Left colon (tissue), 2 donors: ENCODE results near the gene CLEC20A. TPM values are rescaled to one million over a fixed set of nuclear protein-coding genes. Genes with fewer than 3 reads are reported as not detected.

Source experiments
- ATAC-seq: fragments of 200-7000 bp; cut with Tn5 transposase; one replicate; pipeline ENCODE4 v1.9.1; 2020; ENCODE audit warnings: mild to moderate bottlenecking, moderate library complexity
- DNase-seq, 2 donors: peaks; one replicate each; pipeline ENCODE4 v3.0.0-alpha.2; 2020
- intact Hi-C, 2 donors: fragments of 100-400 bp; cut with DNase I in 1 of 2; cut with micrococcal nuclease in 1 of 2; formaldehyde crosslinking; loops; one replicate each; pipeline versions ENCODE4 v1.11.2 to v1.14.0; 2022; cut with DNase I, micrococcal nuclease
- total RNA-seq, 2 donors: library from RNA; stranded (reverse); fragmentation: NEBNext Ultra II Directional; extraction: Animal tissue kit (Norgen Biotek cat#: 25700); gene quantifications; one replicate each; pipeline ENCODE4 v1.2.1, GENCODE V29; 2021
- donor health status: DM: no; HTN: no; CAD: no.
- donor health status: DM: yes; HTN: yes; CAD: no.

CLEC20A gene
- total RNA-seq, 2 donors from 2014 or later: not detected

- ATAC-seq (no peak), DNase-seq (no peak)
- intact Hi-C loops: no loop called here
These were observed 45.2 kb downstream of the CLEC20A start for GRCh38 chr1:178451529-178451928.

- DNase-seq (no peak), ATAC-seq (no peak)
- intact Hi-C loops: no loop called here
These were observed 45.9 kb downstream of the CLEC20A start for GRCh38 chr1:178450871-178451270.

GRCh38 chr1:178442925-178443324 lies 53.8 kb downstream of the CLEC20A start:
- intact Hi-C loops: no loop called here
- ATAC-seq: no peak
- DNase-seq: no peak

- intact Hi-C loops: no loop called here
- no peak for DNase-seq
- ATAC-seq: no peak
These were observed 58.3 kb downstream of the CLEC20A start for GRCh38 chr1:178438432-178438831.

- intact Hi-C loops: no loop called here
- DNase-seq: no peak
- ATAC-seq: no peak
These were observed 59.9 kb downstream of the CLEC20A start for GRCh38 chr1:178436899-178437298.

- DNase-seq: no peak
- ATAC-seq: no peak
- intact Hi-C loops: no loop called here
These were observed 61.8 kb downstream of the CLEC20A start for GRCh38 chr1:178434899-178435435.

GRCh38 chr1:178434360-178434759 lies 62.4 kb downstream of the CLEC20A start:
- no peak for DNase-seq
- intact Hi-C loops: no loop called here
- ATAC-seq: no peak

Other genes starting within 250 kb of the CLEC20A start
- not detected for gene TEX35, start 16.1 kb upstream of the CLEC20A start, total RNA-seq
- 10 to 100 TPM; 31.4 to 36.3 TPM for gene RALGPS2, start 228.3 kb upstream of the CLEC20A start, total RNA-seq